ENCODE results near the gene CDC20.

DNA sequence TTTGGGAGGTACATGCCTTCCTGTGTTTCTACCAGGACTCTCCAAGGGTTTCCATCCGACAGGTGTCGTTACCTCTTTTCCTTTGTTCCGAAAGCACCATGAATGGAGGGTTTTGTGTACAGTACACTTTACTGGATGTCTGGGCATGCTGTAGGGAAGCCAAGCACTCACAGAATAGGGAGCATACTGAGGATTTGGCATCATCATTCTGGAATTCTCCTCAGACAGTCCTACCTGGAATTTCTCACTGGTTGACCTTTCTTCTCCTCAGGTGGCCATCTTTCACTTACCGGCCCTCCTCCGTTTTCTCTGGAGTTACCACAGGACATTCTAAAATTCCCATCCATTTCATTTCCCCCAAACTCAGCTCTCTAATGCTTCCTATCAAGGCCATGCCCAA lies 27.1 kb upstream of the CDC20 start:
- TF ChIP-seq CTCF (conservative IDR thresholded peaks at IDR 0.05; ENCODE audit: low read depth, low read length) (no peak), EZH2 (IDR thresholded peaks at IDR 0.05; ENCODE audit: borderline replicate concordance, low read depth, low read length, poor library complexity, severe bottlenecking) (no peak)
